ENCODE data around the gene ABLIM2. TPM values are rescaled to one million over a fixed set of nuclear protein-coding genes. Genes with fewer than 3 reads are reported as not detected.

The ABLIM2 gene
- total and polyA plus RNA-seq, 2 of the 8 experiments (the other 6 are each of a cell fraction or from before 2014, with no cell fraction given), result 2.8 to 3.0 TPM

DNA sequence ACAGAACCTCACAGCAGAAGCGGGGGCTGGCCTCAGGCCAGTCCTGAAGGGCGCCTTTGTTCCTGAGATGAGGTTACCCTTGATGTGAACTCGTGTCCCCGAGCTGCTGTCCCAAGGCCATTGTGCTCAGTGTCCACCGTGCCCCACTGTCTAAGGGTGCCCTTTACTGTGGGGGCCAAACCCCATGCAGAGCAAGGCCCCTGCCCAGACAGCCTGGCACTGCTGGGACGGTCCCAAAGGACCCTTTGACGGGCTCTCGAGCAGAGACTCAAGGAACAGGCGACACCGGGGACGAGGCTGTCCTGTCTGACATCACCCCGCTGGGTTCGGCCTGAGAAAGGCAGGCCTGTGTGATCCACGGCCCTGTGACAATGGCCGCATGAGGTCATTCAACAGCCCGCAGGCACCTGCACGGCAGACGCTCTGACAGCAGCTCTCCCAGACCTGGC is 100.6 kb downstream of the ABLIM2 start:
- no peak for FAIRE-seq
- CTCF ChIA-PET (ENCODE audit: partially characterized antibody), result no interaction called here

More for the DNA sequence above, 100.6 kb downstream of the ABLIM2 start:
- Histone ChIP-seq H3K14ac (ENCODE audit: insufficient read length) (no peak overlapping the region), H3K4me2 (ENCODE audit: insufficient read depth in 1 of 2, low read depth in 2 of 2, low read length in 2 of 2) (no peak overlapping the region), H2AK5ac (ENCODE audit: low read depth, low read length) (no peak overlapping the region), H2BK12ac (ENCODE audit: low read depth, low read length) (0 out of 2 replicates have a peak overlapping the region, but pooled peaks have one; percentile 60), H3K9me3 (ENCODE audit: insufficient read depth in 2 of 2, low read depth in 1 of 2, low read length in 1 of 2) (peaks cover 11 to 13% of the 10 kb centered on the region in 2 experiments; a peak in 3 of 4 replicates), H3K56ac (replicated peaks; ENCODE audit: insufficient read length, low read depth, low read length) (no peak overlapping the region), H3K36me3 (ENCODE audit: control insufficient read depth in 2 of 4, insufficient read depth in 4 of 4, low read length in 3 of 4) (no peaks in the 10 kb centered on the region), H2BK5ac (ENCODE audit: low read depth, low read length) (no peak overlapping the region), H4K91ac (replicated peaks; ENCODE audit: insufficient read length, low read length) (no peak overlapping the region), H3K23ac (ENCODE audit: insufficient read length) (no peak overlapping the region), H3K9ac (replicated peaks in 1 of 4; ENCODE audit: extremely low read depth in 1 of 4, low read depth in 3 of 4, low read length in 3 of 4) (no peak overlapping the region), H2AFZ (ENCODE audit: low read length) (no peak overlapping the region), H3K23me2 (ENCODE audit: low read depth, low read length) (no peaks in the 10 kb centered on the region), H3K4ac (replicated peaks; ENCODE audit: insufficient read length, low read depth, low read length) (no peak overlapping the region), H3K27ac (ENCODE audit: low read depth, low read length) (no peak overlapping the region), H3K18ac (ENCODE audit: extremely low read depth, low read length) (no peak overlapping the region), H2BK15ac (ENCODE audit: low read length) (no peak overlapping the region), H3K4me1 (replicated peaks in 1 of 4; ENCODE audit: control insufficient read depth in 3 of 4, insufficient read depth in 4 of 4, low read length in 3 of 4) (no peaks in the 10 kb centered on the region; a peak in 1 of 7 replicates), H3K79me1 (ENCODE audit: low read depth, low read length) (no peaks in the 10 kb centered on the region), H4K20me1 (replicated peaks in 1 of 2; ENCODE audit: control insufficient read depth in 1 of 2, insufficient read depth in 2 of 2, low read length in 2 of 2) (no peaks in the 10 kb centered on the region), H3K79me2 (ENCODE audit: control insufficient read depth in 1 of 2, insufficient read depth in 2 of 2, low read length in 2 of 2) (no peaks in the 10 kb centered on the region), H3K4me3 (ENCODE audit: extremely low read depth in 1 of 4, insufficient read depth in 2 of 4, low read depth in 3 of 4, low read length in 4 of 4) (no peak overlapping the region), H3K27me3 (replicated peaks in 1 of 4; ENCODE audit: control insufficient read depth in 3 of 4, extremely low read depth in 1 of 4, insufficient read depth in 3 of 4, low read length in 3 of 4) (no peaks in the 10 kb centered on the region), H4K8ac (ENCODE audit: extremely low read depth, insufficient read depth, low read length) (no peak overlapping the region), H4K5ac (ENCODE audit: insufficient read length, low read depth, low read length) (no peak overlapping the region), H2BK120ac (replicated peaks; ENCODE audit: low read depth, low read length) (no peak overlapping the region), H2BK20ac (ENCODE audit: low read length) (no peak overlapping the region)
- POLR2A ChIA-PET (ENCODE audit: partially characterized antibody), result no interaction called here
- TF ChIP-seq YY1 (IDR thresholded peaks at IDR 0.05; ENCODE audit: low read depth, low read length), result no peak
- TF ChIP-seq E2F6 (IDR thresholded peaks at IDR 0.05), result no peak
- no peak for TF ChIP-seq HDAC2 (IDR thresholded peaks at IDR 0.05; ENCODE audit: borderline replicate concordance in 1 of 2, low read depth in 2 of 2, low read length in 2 of 2)
- 90% methylated on average over 17 of the region's 18 CpGs; no CpG with 5 or more reads in 1 of the 2 experiments for WGBS, 2 experiments (ENCODE audit: extremely low coverage in 1 of 2, insufficient coverage in 1 of 2, insufficient read length in 1 of 2, insufficient replicate concordance in 2 of 2, low coverage in 1 of 2, low lambda C conversion rate in 2 of 2, missing lambda C conversion rate in 1 of 2)
- no peak for DNase-seq (ENCODE audit: low read depth in 1 of 2, low spot score in 2 of 2)

All from H1 (cell line).